Limb (tissue), 2 donors: ENCODE measurements around the gene IGF2BP2.

ENCODE experiments used
- DNase-seq, 2 donors: peaks; one replicate each; pipeline ENCODE4 v3.0.0-alpha.2; 2016; ENCODE audit errors: extremely low spot score in 2 of 2

Gene IGF2BP2

GRCh38 chr3:185767002-185767688 is 57.7 kb downstream of the IGF2BP2 start:
- no peak for DNase-seq

DNA sequence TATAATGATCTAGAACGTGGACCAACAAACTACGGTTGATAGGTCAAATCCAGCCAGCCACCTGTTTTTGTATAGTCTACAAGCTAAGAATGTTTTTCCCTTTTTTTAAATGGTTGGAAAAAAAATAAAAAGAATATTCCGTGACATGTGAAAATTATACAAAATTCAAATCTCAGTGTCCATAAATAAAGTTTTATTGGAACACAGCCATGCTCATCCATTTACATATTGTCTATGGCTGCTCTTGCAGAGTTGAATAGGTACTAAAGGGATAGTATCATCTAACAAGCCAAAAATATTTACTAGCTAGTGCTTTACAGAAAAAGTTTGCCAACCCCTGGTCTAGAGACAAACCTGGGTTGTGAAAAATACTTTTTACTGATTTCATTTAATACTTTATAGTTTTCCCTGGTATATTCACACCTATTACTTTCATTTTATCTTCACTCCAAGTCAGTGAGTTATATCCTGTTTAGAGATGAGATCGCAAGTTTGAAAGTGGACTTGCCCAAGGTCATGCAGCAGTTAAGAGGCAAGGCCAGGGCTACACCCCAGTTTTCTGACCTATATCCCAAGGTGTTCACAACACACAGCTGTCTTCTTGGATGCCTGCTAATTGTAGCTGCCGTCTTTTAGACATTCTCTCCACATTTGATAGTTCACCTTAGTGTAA is 58.4 kb downstream of the IGF2BP2 start:
- DNase-seq = no peak

GRCh38 chr3:185764980-185765370 is 59.9 kb downstream of the IGF2BP2 start:
- no peak for DNase-seq

DNA sequence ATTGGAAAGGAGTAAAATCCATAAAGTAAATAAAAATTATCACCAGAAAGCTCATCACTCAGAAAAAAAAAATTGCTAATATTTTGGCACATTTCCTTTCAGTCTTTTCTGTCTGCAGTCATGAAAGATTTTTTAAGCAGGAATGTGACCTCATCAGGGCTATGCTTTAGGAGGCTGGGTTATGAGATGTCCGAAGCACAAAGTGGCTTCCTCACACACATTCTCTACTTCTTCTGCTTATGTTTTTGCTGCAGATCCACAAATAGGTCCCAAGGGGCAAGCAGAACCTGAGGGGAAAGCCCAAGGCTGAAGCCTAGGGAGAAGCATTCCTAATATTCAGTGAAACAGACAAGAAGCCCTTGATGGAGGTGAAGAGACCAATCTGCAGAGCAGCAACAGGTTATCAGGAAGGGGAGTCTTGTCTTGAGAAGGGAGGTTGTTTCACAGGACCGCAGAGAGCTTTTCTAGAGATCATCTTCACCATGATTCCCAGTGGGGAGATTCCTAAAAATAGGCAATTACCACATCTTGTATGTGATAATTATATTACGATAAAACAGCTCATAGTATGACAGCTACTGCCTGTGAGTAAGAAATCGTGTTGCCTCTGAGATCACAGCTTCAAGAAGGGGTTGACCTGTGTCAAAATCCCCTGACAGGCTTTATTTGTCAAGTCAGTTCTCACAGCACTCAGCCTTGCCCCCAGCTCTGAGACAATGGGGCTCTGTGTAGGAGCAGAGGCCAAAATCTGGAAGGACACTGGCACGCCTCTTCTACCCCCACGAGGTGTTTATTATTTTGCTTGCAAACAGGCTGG is 60.5 kb downstream of the IGF2BP2 start:
- DNase-seq = no peak

GRCh38 chr3:185763347-185764005 is 61.4 kb downstream of the IGF2BP2 start:
- DNase-seq = no peak

GRCh38 chr3:185760550-185760949 is 64.3 kb downstream of the IGF2BP2 start:
- no peak for DNase-seq

GRCh38 chr3:185760088-185760487 is 64.8 kb downstream of the IGF2BP2 start:
- no peak for DNase-seq

DNA sequence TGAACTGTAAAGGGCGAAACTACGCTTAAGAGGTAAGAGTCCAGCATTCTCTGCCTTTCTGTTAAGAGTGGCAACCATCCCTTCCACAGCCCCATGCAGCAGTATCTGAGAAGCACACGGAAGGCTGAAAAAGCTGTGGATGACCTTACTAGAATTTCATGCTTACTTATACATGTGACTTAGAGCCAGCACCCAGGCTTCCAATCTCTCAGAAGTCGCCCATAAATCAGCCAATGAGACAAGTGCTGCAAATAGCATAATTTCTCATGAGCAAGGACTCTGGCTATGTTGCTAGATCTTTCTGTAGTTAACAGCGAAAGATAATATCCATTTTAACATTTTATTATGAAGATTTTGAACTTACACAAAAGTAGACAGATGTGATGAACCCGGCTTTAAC is 65.3 kb downstream of the IGF2BP2 start:
- no peak for DNase-seq

DNA sequence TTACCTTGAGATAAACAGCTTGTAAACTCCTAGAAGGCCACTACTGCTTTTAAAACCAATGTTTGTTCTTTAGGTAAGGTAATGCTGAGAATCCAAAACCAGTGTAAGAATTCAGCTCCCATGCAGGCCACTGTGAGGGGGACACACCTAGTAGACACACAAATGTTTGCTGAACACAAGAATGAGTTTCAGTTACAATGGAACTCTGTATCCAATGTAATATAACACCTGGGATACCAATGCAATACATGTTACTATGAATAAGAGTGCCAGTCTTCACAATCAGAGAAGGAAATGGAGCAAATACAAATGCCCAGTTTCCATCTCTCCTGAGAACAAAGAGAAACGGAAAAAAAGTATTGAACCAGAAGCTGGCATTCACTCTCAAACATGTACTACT is 65.9 kb downstream of the IGF2BP2 start:
- DNase-seq = no peak

GRCh38 chr3:185757176-185757575 is 67.7 kb downstream of the IGF2BP2 start:
- no peak for DNase-seq

GRCh38 chr3:185756477-185756876 is 68.4 kb downstream of the IGF2BP2 start:
- DNase-seq = no peak

- DNase-seq = no peak
Observed at GRCh38 chr3:185754920-185755319, 69.9 kb downstream of the IGF2BP2 start.

GRCh38 chr3:185753354-185753753 is 71.5 kb downstream of the IGF2BP2 start:
- no peak for DNase-seq

- no peak for DNase-seq
Observed at GRCh38 chr3:185750702-185751101, 74.1 kb downstream of the IGF2BP2 start.

GRCh38 chr3:185750015-185750414 is 74.8 kb downstream of the IGF2BP2 start:
- DNase-seq = no peak

DNA sequence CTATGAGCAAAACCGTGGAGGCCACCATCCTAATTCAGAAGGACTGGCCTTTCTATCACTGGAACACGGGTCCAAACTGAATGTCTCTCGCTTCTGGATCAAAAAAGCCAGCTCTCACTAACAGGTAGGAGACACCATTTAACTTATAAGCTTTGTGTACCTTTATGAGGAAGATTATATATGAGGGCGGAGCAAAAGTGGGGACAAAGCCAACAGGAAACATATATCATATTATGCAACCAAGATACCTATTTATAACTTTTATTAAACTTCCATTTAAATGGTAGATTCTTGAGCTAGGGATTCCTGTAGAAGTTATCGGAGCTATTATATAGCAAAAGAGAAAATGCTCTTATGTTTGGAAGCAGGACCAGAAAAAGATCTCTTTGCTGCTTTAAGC is 78.4 kb downstream of the IGF2BP2 start:
- no peak for DNase-seq

GRCh38 chr3:185744997-185745843 is 79.6 kb downstream of the IGF2BP2 start:
- DNase-seq = no peak

- DNase-seq = no peak
Observed at GRCh38 chr3:185741586-185741985, 83.3 kb downstream of the IGF2BP2 start.

GRCh38 chr3:185740133-185740532 is 84.7 kb downstream of the IGF2BP2 start:
- no peak for DNase-seq

GRCh38 chr3:185739264-185739701 is 85.6 kb downstream of the IGF2BP2 start:
- no peak for DNase-seq
